GM13977 (cell line): ENCODE measurements around the gene RHOXF2B.

Experiments
- DNase-seq: peaks from one replicate; pipeline ENCODE4 v3.0.0; 2012; ENCODE audit warnings: low spot score
- in situ Hi-C: fragments of 300-500 bp; cut with MboI; formaldehyde crosslinking; loops from one replicate; pipeline ENCODE4 v1.12.0; 2022; ENCODE audit warnings: low sequenced_read_pairs, low pct_unique_long_range_greater_than_20kb, mixed read lengths, inconsistent platforms; ENCODE audit not compliant: unreplicated experiment
- TF ChIP-seq, protein P1 (sequence below): IDR thresholded peaks from 2 replicates; pipeline ENCODE4 v1.5.1; 2012; ENCODE audit warnings: mild to moderate bottlenecking, control low read depth; ENCODE audit not compliant: insufficient read depth; ENCODE audit errors: extremely low read depth, missing control alignments

Gene RHOXF2B

GRCh38 chrX:120029354-120029753 lies 48.1 kb downstream of the RHOXF2B start:
- TF ChIP-seq, protein P1, sequence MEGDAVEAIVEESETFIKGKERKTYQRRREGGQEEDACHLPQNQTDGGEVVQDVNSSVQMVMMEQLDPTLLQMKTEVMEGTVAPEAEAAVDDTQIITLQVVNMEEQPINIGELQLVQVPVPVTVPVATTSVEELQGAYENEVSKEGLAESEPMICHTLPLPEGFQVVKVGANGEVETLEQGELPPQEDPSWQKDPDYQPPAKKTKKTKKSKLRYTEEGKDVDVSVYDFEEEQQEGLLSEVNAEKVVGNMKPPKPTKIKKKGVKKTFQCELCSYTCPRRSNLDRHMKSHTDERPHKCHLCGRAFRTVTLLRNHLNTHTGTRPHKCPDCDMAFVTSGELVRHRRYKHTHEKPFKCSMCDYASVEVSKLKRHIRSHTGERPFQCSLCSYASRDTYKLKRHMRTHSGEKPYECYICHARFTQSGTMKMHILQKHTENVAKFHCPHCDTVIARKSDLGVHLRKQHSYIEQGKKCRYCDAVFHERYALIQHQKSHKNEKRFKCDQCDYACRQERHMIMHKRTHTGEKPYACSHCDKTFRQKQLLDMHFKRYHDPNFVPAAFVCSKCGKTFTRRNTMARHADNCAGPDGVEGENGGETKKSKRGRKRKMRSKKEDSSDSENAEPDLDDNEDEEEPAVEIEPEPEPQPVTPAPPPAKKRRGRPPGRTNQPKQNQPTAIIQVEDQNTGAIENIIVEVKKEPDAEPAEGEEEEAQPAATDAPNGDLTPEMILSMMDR = no peak
- DNase-seq = no peak
- in situ Hi-C loops = no loop called here

DNA sequence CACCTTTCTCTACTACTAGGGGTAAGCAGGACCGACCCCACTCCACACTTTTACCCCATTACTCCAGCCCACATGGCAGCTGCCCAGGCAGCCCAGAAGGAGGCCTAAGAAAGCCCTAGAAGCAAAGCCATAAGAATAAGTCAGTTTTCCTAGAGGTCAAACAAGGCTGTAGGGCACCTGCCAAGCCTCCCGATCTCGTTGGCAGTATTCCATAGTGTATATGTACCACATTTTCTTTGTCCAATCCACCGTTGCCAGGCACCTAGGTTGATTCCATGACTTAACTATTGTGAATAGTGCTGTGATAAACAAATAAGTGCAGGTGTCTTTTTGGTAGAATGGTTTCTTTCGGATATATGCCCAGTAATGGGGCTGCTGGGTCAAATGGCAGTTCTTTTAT lies 54.2 kb downstream of the RHOXF2B start:
- no peak for DNase-seq
- in situ Hi-C loops = loop anchor here (25.0 kb wide), 1 partner anchor 114 kb away; no protein-coding TSS in a partner anchor

GRCh38 chrX:120022763-120023162 lies 54.7 kb downstream of the RHOXF2B start:
- TF ChIP-seq, protein P1 = no peak
- in situ Hi-C loops = loop anchor here (25.0 kb wide), 1 partner anchor 115 kb away; no protein-coding TSS in a partner anchor
- no peak for DNase-seq

More for the DNA sequence above, 54.2 kb downstream of the RHOXF2B start:
- TF ChIP-seq, protein P1 = no peak
